A673 (cell line): ENCODE measurements around the gene S100A12.

Experiments
- CTCF ChIP-seq: fragments of 300-800, 200-600 bp; sonication (generic); conservative IDR thresholded peaks from 2 replicates; pipeline ENCODE4 v1.5.1; 2017; ENCODE audit warnings: low read depth, mild to moderate bottlenecking, antibody characterized with exemption, low read length, moderate library complexity, mixed read lengths
- EZH2 ChIP-seq: fragments of 200-600 bp; sonication (generic); IDR thresholded peaks from 2 replicates; pipeline ENCODE4 v1.6.1; 2017; ENCODE audit warnings: borderline replicate concordance, low read depth, mild to moderate bottlenecking, mixed read lengths, antibody characterized with exemption, low read length; ENCODE audit not compliant: poor library complexity, severe bottlenecking

GRCh38 chr1:153346077-153346723 lies 29.2 kb downstream of the S100A12 start:
- TF ChIP-seq CTCF (no peak), EZH2 (no peak)
